Non-pigmented ciliary epithelial cell (primary cell): Measurements from ENCODE around the gene GOLGA6A.

Experiments used
- DNase-seq: peaks from one replicate; pipeline ENCODE4 v3.0.0-alpha.2; 2010; ENCODE audit warnings: low read depth

The GOLGA6A gene

GRCh38 chr15:74036271-74037170 is 45.8 kb downstream of the GOLGA6A start:
- DNase-seq = no peak

DNA sequence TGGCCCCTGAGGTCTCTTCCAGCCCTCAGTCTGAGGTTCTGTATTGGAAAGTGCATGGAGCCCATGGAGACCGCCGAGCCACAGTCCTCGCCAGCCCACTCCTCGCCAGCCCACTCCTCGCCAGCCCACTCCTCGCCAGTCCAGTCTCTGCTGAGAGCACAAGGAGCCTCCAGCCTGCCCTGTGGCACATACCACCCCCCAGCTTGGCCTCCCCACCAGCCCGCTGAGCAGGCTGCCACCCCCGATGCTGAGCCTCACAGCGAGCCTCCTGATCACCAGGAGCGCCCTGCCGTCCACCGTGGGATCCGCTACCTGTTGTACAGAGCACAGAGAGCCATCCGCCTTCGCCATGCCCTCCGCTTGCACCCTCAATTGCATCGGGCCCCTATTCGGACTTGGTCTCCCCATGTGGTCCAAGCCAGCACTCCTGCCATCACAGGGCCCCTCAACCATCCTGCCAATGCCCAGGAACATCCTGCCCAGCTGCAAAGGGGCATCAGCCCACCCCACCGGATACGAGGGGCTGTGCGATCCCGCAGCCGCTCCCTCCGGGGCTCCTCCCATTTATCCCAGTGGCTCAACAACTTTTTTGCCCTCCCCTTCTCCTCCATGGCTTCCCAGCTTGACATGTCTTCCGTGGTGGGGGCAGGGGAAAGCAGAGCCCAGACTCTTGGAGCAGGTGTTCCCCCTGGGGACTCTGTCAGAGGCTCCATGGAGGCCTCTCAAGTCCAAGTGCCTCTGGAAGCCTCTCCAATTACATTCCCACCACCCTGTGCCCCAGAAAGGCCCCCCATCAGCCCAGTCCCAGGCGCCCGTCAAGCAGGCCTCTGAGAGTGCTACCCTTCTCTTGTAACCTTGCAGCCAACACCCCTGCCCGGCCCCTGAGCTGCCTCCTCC is 47.0 kb downstream of the GOLGA6A start:
- DNase-seq = no peak

DNA sequence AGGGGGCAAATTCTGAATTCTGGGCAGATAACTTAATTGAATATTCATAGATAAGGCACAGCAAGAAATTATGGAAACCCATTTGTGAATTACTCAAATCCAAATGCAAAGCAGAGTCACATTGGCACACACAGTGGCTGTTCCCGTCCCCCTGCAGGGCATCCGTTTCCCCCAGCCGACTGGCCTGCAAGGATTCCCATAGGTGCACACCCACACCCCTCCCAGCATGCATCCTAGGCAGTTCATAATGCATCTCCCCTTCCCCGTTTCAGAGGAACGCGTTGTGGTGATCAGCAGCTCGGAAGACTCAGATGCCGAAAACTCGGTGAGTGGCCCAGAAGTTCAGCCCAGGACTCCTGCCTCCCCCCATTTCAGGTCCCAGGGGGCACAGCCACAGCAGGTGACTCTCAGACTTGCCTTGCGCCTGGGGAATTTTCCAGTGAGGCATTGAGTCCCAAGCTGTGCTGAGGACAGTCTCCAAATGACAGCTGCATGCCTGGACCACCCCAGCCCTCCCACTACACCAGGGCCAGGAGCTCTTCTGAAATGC is 48.1 kb downstream of the GOLGA6A start:
- no peak for DNase-seq

DNA sequence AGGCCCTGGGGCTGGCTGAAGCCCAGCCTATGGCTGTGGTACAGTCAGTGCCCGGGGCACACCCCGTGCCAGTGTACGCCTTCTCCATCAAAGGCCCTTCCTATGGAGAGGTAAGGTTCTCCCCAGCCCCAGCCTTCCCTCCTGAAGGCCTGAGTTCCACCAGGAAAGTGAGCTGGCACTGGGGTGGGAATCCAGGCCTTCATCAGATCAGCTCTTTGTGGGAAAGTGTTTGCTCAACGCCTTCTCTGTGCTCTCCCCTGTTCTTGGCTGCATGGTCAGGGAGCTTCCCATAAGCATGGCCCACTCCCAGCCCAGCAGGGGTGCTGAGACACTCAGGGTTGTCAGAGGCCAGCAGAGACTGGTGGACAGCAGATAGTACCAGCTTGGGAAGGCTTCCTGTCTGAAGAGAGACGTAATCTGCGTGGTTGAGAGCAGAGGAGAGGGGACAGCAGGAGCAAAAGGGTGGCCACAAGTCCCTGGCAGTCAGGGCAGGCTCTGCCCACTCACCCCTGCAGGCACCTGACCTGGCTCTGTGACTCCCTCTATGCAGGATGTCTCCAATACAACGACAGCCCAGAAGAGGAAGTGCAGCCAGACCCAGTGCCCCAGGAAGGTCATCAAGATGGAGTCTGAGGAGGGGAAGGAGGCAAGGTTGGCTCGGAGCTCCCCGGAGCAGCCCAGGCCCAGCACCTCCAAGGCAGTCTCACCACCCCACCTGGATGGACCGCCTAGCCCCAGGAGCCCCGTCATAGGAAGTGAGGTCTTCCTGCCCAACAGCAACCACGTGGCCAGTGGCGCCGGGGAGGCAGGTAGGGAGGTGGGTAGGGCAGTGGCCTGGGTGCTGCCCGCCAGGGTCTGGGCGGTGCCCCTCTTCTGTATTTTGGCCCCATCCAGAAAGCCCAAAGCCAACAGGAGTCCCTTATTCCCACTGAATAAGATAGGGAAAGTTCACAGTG is 49.5 kb downstream of the GOLGA6A start:
- no peak for DNase-seq

DNA sequence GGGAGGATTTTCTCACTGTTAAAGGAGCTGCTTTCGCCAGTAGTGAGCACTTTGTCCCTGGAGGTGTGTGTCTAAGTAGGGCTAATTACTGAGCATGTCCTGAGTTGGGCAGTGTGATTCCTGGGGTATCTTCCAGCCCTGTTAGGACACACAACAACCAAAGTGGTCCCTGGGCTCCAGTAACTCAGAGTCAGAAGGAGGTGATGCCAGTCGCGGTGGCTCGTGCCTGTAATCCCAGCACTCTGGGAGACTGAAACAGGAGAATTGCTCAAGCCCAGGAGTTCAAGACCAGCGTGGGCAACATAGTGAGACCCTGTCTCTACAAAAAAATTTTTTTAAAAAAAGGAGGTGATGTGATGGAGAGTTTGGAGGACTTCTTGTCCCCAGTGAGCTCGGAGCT is 50.3 kb downstream of the GOLGA6A start:
- DNase-seq = no peak

DNA sequence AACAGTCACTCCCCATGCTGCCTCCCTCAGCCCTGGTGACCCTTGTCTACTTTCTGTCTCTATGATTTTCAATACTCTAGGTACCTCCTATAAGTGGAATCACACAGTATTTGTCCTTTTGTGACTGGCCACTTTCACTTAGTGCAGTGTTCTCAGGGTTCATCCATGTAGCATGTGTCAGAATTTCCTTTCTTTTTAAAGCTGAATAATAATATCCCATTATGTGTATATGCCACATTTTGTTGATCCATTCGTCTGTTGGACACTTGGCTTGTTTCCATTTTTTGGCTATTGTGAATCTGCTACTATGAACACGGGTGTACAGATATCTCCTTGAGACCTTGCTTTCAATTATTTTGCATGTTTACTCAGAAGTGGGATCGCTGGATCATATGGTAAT is 53.7 kb downstream of the GOLGA6A start:
- no peak for DNase-seq

DNA sequence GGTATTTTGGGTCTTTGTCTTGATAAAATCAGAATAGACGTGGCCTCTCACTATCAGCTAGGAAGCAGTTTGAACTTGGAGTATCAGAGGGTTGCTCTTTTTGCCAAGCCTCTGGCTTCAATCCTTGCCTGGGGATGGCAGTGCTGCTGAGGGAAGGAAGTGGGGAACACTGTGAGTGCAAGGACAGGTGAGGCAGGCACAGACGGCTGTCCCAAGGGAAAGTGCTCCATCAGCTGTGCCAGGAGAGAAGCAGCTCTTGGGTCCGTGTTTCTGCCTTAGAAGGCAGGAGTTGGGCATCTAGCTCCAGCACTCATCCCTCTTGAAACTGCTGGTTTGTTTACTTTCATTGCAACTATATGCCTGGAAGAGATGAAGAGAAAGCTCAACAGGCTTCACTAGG is 54.7 kb downstream of the GOLGA6A start:
- no peak for DNase-seq

DNA sequence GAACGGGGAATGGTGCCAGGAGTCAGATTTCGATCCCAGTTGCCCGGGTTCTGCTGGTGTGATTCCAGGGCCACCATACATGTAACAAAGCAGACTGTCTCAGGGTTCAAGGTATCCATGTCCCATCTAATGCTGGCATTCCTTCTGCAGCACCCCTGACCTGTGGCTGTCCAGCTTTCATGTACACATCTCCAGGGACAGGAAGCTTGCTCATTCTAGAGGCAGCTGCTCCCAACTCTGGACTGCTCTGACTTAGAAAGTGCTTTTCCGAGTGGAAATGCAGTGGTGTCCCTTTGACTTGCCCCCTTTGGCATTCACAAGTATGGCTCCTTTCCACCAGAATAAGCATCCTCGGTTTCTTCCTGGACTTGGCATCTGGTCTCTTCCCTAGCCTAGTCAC is 56.9 kb downstream of the GOLGA6A start:
- no peak for DNase-seq

DNA sequence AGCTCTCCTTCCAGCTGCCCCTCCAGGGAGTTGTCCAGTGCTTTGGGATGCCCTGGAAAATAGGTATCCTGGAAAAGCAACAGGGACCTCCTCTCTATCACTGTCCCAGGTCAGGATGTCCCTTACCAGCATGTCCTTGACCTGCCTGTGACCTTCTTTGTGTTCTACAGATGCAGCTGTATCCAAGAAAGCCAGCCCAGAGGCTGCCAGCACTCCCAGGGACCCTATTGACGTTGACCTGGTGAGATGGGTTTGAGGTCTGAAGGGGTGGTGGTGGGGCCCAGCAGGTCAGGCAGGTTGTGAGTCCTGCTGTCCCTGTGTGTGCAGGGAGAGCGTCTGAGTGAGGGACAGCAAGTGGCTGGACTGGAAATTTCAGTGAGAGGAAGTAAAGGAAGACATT is 57.7 kb downstream of the GOLGA6A start:
- DNase-seq = no peak

DNA sequence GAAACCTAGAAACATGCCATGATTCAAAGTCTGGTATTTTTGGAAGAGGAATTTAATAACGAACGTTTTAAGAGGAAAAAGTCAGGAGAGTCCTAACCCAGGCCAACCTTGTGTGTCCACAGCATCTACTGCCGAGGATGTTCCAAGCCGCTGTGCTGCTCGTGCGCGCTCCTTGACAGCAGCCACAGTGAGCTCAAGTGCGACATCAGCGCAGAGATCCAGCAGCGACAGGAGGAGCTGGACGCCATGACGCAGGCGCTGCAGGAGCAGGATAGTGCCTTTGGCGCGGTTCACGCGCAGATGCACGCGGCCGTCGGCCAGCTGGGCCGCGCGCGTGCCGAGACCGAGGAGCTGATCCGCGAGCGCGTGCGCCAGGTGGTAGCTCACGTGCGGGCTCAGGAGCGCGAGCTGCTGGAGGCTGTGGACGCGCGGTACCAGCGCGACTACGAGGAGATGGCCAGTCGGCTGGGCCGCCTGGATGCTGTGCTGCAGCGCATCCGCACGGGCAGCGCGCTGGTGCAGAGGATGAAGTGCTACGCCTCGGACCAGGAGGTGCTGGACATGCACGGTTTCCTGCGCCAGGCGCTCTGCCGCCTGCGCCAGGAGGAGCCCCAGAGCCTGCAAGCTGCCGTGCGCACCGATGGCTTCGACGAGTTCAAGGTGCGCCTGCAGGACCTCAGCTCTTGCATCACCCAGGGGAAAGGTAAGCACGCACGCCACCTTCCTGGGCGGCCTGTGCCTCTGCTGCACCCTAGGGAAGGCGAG is 59.5 kb downstream of the GOLGA6A start:
- DNase-seq = no peak
